ENCODE results near the gene MYH16.
"Not testable (repeated sequence)": the region's sequence is repeated elsewhere in the genome, so short reads cannot be mapped to it uniquely, and the experiment has no call there.

GRCh38 chr7:99290148-99290547, 17.5 kb downstream of the MYH16 start:
- TF ChIP-seq CTCF (optimal IDR thresholded peaks at IDR 0.05 in 1 of 3, IDR thresholded peaks at IDR 0.05 in 1 of 3, conservative IDR thresholded peaks at IDR 0.05 in 1 of 3; ENCODE audit: extremely low read depth in 1 of 3, insufficient read depth in 2 of 3, low read length in 3 of 3); EZH2 (IDR thresholded peaks at IDR 0.05; ENCODE audit: low read length): not testable (repeated sequence)
